Lung (tissue), 12 donors: ENCODE results near the gene FRS2. TPM values are rescaled to one million over a fixed set of nuclear protein-coding genes. Genes with fewer than 3 reads are reported as not detected.

Experiments
- ATAC-seq: fragments of 200-7000 bp; cut with Tn5 transposase; one replicate; pipeline ENCODE4 v1.9.1; 2020; ENCODE audit warnings: moderate number of reproducible peaks; ENCODE audit not compliant: insufficient read depth, low FRiP score
- DNase-seq, 3 donors: peaks; one replicate each; pipeline ENCODE4 v3.0.0-alpha.2; 2013 to 2017
- H3K27ac ChIP-seq, 2 donors: one replicate each; pipeline ENCODE4 v1.5.1; 2013; ENCODE audit warnings: mild to moderate bottlenecking in 2 of 2, moderate library complexity in 2 of 2, control low read depth in 1 of 2, inconsistent platforms in 1 of 2, low read depth in 1 of 2, low read length in 1 of 2
- H3K27me3 ChIP-seq, 3 donors: one replicate each; pipeline ENCODE4 v1.5.1; 2013; ENCODE audit warnings: low read length in 2 of 3; ENCODE audit not compliant: control insufficient read depth in 3 of 3, insufficient read depth in 3 of 3
- H3K36me3 ChIP-seq, 4 donors: one replicate each; pipeline ENCODE4 v1.5.1; 2013; ENCODE audit warnings: low read length in 4 of 4, mild to moderate bottlenecking in 1 of 4, moderate library complexity in 1 of 4; ENCODE audit not compliant: control insufficient read depth in 4 of 4, insufficient read depth in 4 of 4
- H3K4me1 ChIP-seq, 5 donors: one replicate each; pipeline ENCODE4 v1.5.1; 2013; ENCODE audit warnings: low read length in 5 of 5, mild to moderate bottlenecking in 2 of 5, moderate library complexity in 1 of 5; ENCODE audit not compliant: control insufficient read depth in 5 of 5, insufficient read depth in 5 of 5
- H3K4me3 ChIP-seq: one replicate; pipeline ENCODE4 v1.5.1; 2013; ENCODE audit warnings: mild to moderate bottlenecking, control low read depth, moderate library complexity
- H3K9ac ChIP-seq, 2 donors: one replicate each; pipeline ENCODE4 v1.5.1; 2013; ENCODE audit warnings: low read length in 2 of 2, control low read depth in 1 of 2; ENCODE audit not compliant: insufficient read depth in 1 of 2
- H3K9me3 ChIP-seq, 4 donors: one replicate each; pipeline ENCODE4 v1.5.1; 2013; ENCODE audit warnings: low read length in 3 of 4, mild to moderate bottlenecking in 1 of 4, moderate library complexity in 1 of 4; ENCODE audit not compliant: control insufficient read depth in 4 of 4, insufficient read depth in 3 of 4
- WGBS, 2 donors: extraction: QIAGEN DNeasy Blood & Tissue Kit; methylation state at CpG; one replicate each; pipeline ENCODE4 v1.1.7; 2013; 5-methylcytosine and 5-hydroxymethylcytosine counted together
- polyA plus RNA-seq, 2 donors: library from polyadenylated mRNA; stranded (reverse); fragments of 200-250 nt; gene quantifications; one replicate each; pipeline ENCODE4 v1.2.1, GENCODE V29; 2013
- total RNA-seq, 2 donors: library from RNA; depleted of rRNA in 1 of 2; stranded (reverse); fragments of >200 nt in 1 of 2; gene quantifications; one replicate each; pipeline ENCODE4 v1.2.1, GENCODE V29; 2014 to 2021
- TF ChIP-seq, protein P1 (sequence below): IDR thresholded peaks from 2 replicates; pipeline ENCODE4 v1.5.1; 2012; ENCODE audit warnings: mild to moderate bottlenecking; ENCODE audit errors: control extremely low read depth, extremely low read depth
- donor health status: control.
- donor health status: control.
- donor health status: Bipolar disorder and iron deficiency.
- donor health status: healthy.
- donor health status: DM: yes; HTN: yes; CAD: no.

The FRS2 gene
- total and polyA plus RNA-seq, 4 donors = 4.7 to 66.7 (median 20.1) TPM

GRCh38 chr12:69484428-69484827 lies 14.2 kb downstream of the FRS2 start:
- peaks cover 0 to 7% (median 4%) of the 10 kb centered on the region in 4 donors for H3K9me3 ChIP-seq
- no peak overlapping the region for H3K4me3 ChIP-seq
- ATAC-seq (no peak), DNase-seq (no peak)
- no peak overlapping the region for H3K9ac ChIP-seq
- H3K27me3 ChIP-seq = no peaks in the 10 kb centered on the region
- H3K36me3 ChIP-seq = peaks cover 0 to 21% (median 8%) of the 10 kb centered on the region in 4 donors
- H3K27ac ChIP-seq = no peak overlapping the region
- WGBS, 2 donors = 29 to 70% methylated on average over 2 of the region's 2 CpGs
- H3K4me1 ChIP-seq = peaks cover 0 to 12% (median 4%) of the 10 kb centered on the region in 5 donors
- TF ChIP-seq, protein P1, sequence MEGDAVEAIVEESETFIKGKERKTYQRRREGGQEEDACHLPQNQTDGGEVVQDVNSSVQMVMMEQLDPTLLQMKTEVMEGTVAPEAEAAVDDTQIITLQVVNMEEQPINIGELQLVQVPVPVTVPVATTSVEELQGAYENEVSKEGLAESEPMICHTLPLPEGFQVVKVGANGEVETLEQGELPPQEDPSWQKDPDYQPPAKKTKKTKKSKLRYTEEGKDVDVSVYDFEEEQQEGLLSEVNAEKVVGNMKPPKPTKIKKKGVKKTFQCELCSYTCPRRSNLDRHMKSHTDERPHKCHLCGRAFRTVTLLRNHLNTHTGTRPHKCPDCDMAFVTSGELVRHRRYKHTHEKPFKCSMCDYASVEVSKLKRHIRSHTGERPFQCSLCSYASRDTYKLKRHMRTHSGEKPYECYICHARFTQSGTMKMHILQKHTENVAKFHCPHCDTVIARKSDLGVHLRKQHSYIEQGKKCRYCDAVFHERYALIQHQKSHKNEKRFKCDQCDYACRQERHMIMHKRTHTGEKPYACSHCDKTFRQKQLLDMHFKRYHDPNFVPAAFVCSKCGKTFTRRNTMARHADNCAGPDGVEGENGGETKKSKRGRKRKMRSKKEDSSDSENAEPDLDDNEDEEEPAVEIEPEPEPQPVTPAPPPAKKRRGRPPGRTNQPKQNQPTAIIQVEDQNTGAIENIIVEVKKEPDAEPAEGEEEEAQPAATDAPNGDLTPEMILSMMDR = no peak

DNA sequence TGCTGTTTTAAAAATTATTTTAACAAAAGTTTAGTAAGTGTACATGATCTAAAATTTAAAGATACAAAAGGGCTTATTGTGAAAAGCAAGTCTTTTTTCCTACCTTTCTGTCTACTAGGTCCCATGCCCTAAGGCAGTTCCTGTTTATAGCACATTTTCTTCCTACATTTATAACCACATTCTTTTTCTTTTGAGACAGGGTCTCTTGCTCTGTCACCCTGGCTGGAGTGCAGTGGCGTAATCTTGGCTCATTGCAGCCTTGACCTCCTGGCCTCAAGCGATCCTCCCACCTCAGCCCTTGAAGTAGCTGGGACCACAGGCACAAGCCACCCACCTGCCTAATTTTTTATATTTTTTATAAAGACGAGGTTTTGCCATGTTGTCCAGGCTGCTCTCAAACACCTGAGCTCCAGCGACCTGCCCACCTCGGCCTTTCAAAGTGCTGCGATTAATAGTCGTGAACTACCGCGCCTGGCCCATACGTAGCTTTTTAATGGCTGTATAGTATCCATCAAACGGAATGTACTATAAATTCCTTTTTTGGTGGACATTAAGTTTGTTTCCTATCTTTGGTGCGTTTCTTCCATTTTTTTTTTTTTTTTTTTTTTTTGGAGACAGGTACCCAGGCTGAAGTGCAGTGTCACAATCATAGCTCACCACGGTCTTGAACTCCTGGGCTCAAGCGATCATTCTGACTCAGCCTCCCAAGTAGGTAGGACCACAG lies 20.9 kb downstream of the FRS2 start:
- Histone ChIP-seq H3K36me3 (peaks cover 3 to 24% (median 13%) of the 10 kb centered on the region in 4 donors), H3K27me3 (no peaks in the 10 kb centered on the region), H3K9me3 (peaks cover 0 to 7% (median 4%) of the 10 kb centered on the region in 4 donors), H3K9ac (no peak overlapping the region), H3K4me1 (peaks cover 0 to 3% (median 2%) of the 10 kb centered on the region in 5 donors), H3K27ac (no peak overlapping the region), H3K4me3 (no peak overlapping the region)
- WGBS, 2 donors = 92 to 93% methylated on average over 14 of the region's 14 CpGs
- TF ChIP-seq, protein P1 = no peak
- ATAC-seq (no peak), DNase-seq (no peak)

- Histone ChIP-seq H3K9ac (no peak overlapping the region), H3K27ac (no peak overlapping the region), H3K9me3 (peaks cover 0 to 1% (median 0%) of the 10 kb centered on the region in 4 donors), H3K4me3 (no peak overlapping the region), H3K4me1 (peaks cover 0 to 10% (median 5%) of the 10 kb centered on the region in 5 donors), H3K36me3 (peaks cover 3 to 17% (median 6%) of the 10 kb centered on the region in 4 donors), H3K27me3 (no peaks in the 10 kb centered on the region)
- DNase-seq (no peak), ATAC-seq (no peak)
- TF ChIP-seq, protein P1 = no peak
- WGBS, 2 donors = 88 to 89% methylated on average over 2 of the region's 2 CpGs
Measured at GRCh38 chr12:69492739-69493138, 22.6 kb downstream of the FRS2 start.
